Osteoblast (primary cell): ENCODE data around the gene AKT1S1. TPM values are rescaled to one million over a fixed set of nuclear protein-coding genes. Genes with fewer than 3 reads are reported as not detected.
A peak's percentile ranks its signal among the peaks of the same experiment; 100 is the strongest.

Experiments used
- DNase-seq: peaks from one replicate; pipeline ENCODE4 v3.0.0; 2011; ENCODE audit warnings: low spot score, mixed read lengths; ENCODE audit not compliant: insufficient read length; ENCODE audit errors: missing footprints
- H2AFZ ChIP-seq: 2 replicates; pipeline ENCODE4 v1.6.0; 2011; ENCODE audit warnings: mild to moderate bottlenecking, low read length
- H3K27ac ChIP-seq: 2 replicates; pipeline ENCODE4 v1.5.1; 2011; ENCODE audit warnings: mild to moderate bottlenecking, low read depth, low read length, moderate library complexity
- H3K27me3 ChIP-seq: 2 replicates; pipeline ENCODE4 v1.6.0; 2012; ENCODE audit warnings: mild to moderate bottlenecking, control low read depth, inconsistent platforms, low read length, moderate library complexity; ENCODE audit not compliant: insufficient read depth
- H3K36me3 ChIP-seq: 2 replicates; pipeline ENCODE4 v1.5.1; 2011; ENCODE audit warnings: mild to moderate bottlenecking, low read length, control low read depth, moderate library complexity; ENCODE audit not compliant: insufficient read depth
- H3K4me1 ChIP-seq: 2 replicates; pipeline ENCODE4 v1.5.1; 2011; ENCODE audit warnings: mild to moderate bottlenecking, low read length, control low read depth, moderate library complexity; ENCODE audit not compliant: insufficient read depth
- H3K4me2 ChIP-seq: 2 replicates; pipeline ENCODE4 v1.6.0; 2011; ENCODE audit warnings: mild to moderate bottlenecking, low read length; ENCODE audit not compliant: insufficient read depth
- H3K4me3 ChIP-seq: fragments of 200-600 bp; sonication (generic); 3 replicates; pipeline ENCODE4 v1.5.1; 2012; ENCODE audit warnings: mild to moderate bottlenecking, low read length, inconsistent platforms; ENCODE audit not compliant: insufficient read depth
- H3K79me2 ChIP-seq: 2 replicates; pipeline ENCODE4 v1.6.0; 2012; ENCODE audit warnings: mild to moderate bottlenecking, low read length, control low read depth, inconsistent platforms; ENCODE audit not compliant: insufficient read depth
- H3K9me3 ChIP-seq: 2 replicates; pipeline ENCODE4 v1.5.1; 2011; ENCODE audit warnings: low read depth, low read length, control low read depth
- H4K20me1 ChIP-seq: 2 replicates; pipeline ENCODE4 v1.6.0; 2012; ENCODE audit warnings: mild to moderate bottlenecking, low read length, control low read depth; ENCODE audit not compliant: insufficient read depth
- total RNA-seq: library from RNA; depleted of rRNA; stranded (reverse); fragments of >200 nt; gene quantifications from 2 replicates; pipeline ENCODE4 v1.2.3, GENCODE V29; 2012
- TF ChIP-seq, protein P1 (sequence below): IDR thresholded peaks from 2 replicates; pipeline ENCODE4 v1.5.1; 2011; ENCODE audit warnings: mild to moderate bottlenecking, low read depth, low read length, moderate library complexity; ENCODE audit errors: extremely low read depth

AKT1S1 gene
- total RNA-seq, 1 donor, result 13.4 TPM

- Histone ChIP-seq H3K4me3 (peak within 1 kb of the TSS; percentile 95), H2AFZ (peak within 1 kb of the TSS; percentile 87), H3K79me2 (peaks cover 59% of the 10 kb centered on the region), H3K27ac (peak within 1 kb of the TSS; percentile 91), H4K20me1 (peaks cover 23% of the 10 kb centered on the region), H3K4me1 (peaks cover 33% of the 10 kb centered on the region), H3K9me3 (no peaks in the 10 kb centered on the region), H3K4me2 (peak within 1 kb of the TSS; percentile 94), H3K27me3 (no peaks in the 10 kb centered on the region), H3K36me3 (peaks cover 37% of the 10 kb centered on the region)
- DNase-seq, result peak; percentile 99
- TF ChIP-seq, protein P1, sequence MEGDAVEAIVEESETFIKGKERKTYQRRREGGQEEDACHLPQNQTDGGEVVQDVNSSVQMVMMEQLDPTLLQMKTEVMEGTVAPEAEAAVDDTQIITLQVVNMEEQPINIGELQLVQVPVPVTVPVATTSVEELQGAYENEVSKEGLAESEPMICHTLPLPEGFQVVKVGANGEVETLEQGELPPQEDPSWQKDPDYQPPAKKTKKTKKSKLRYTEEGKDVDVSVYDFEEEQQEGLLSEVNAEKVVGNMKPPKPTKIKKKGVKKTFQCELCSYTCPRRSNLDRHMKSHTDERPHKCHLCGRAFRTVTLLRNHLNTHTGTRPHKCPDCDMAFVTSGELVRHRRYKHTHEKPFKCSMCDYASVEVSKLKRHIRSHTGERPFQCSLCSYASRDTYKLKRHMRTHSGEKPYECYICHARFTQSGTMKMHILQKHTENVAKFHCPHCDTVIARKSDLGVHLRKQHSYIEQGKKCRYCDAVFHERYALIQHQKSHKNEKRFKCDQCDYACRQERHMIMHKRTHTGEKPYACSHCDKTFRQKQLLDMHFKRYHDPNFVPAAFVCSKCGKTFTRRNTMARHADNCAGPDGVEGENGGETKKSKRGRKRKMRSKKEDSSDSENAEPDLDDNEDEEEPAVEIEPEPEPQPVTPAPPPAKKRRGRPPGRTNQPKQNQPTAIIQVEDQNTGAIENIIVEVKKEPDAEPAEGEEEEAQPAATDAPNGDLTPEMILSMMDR, result no peak
Measured at GRCh38 chr19:49866933-49867782, 10.0 kb downstream of the AKT1S1 start, which contains the start of gene PNKP. Gene PNKP (minus strand): TSS chr19:49867576. CDS start chr19:49867204, 372 bp downstream.

GRCh38 chr19:49864890-49865289, 12.3 kb downstream of the AKT1S1 start:
- Histone ChIP-seq H3K4me1 (peaks cover 26% of the 10 kb centered on the region), H3K9me3 (no peaks in the 10 kb centered on the region), H3K4me2 (peak overlapping the region; percentile 94), H3K36me3 (peaks cover 36% of the 10 kb centered on the region), H3K27ac (no peak overlapping the region), H3K4me3 (no peak overlapping the region), H3K27me3 (no peaks in the 10 kb centered on the region), H3K79me2 (peaks cover 41% of the 10 kb centered on the region), H2AFZ (no peak overlapping the region), H4K20me1 (peaks cover 29% of the 10 kb centered on the region)
- DNase-seq, result no peak
- TF ChIP-seq, protein P1, result no peak

GRCh38 chr19:49863935-49864320, 13.2 kb downstream of the AKT1S1 start:
- Histone ChIP-seq H3K4me2 (no peak overlapping the region), H3K79me2 (peaks cover 41% of the 10 kb centered on the region), H3K36me3 (peaks cover 40% of the 10 kb centered on the region), H3K27ac (no peak overlapping the region), H3K27me3 (no peaks in the 10 kb centered on the region), H3K4me3 (no peak overlapping the region), H4K20me1 (peaks cover 29% of the 10 kb centered on the region), H3K9me3 (no peaks in the 10 kb centered on the region), H2AFZ (no peak overlapping the region), H3K4me1 (peaks cover 30% of the 10 kb centered on the region)
- TF ChIP-seq, protein P1, result no peak
- DNase-seq, result no peak

DNA sequence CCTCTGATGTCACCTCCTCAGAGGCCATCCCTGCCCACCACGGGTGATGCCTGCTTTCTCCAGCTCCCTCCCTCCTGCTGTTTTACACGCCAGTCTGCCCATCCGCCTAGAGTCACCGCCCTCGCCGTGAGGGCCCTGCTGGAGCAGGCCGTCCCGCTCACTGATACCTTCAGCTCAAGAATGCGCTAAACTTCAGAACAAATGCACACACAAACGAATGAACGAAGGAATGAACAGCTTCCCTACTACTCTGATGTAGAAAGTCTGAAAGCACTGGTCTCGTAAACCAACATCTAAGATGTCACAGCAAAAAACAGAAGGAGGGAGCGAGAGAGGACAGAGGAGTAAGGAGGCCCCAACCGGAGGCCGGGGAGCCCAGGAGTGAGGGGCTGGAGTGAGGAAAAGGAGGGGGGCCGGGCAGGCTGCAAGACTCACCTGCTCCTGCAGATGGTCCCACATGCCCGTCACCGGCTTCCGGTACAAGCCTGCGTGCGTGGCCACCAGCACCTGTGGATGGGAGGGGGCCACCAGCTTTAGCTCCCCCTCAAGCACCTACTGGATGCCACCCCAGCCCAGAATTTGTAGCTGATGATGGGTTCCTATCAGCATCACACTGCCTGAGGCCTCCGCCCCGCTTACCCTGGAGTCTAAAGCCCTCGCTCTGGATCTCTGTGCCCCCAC, 13.8 kb downstream of the AKT1S1 start:
- Histone ChIP-seq H3K36me3 (peaks cover 45% of the 10 kb centered on the region), H4K20me1 (peaks cover 29% of the 10 kb centered on the region), H3K27ac (no peak overlapping the region), H3K9me3 (no peaks in the 10 kb centered on the region), H3K4me2 (no peak overlapping the region), H3K4me3 (no peak overlapping the region), H3K79me2 (peaks cover 41% of the 10 kb centered on the region), H3K27me3 (no peaks in the 10 kb centered on the region), H3K4me1 (peaks cover 30% of the 10 kb centered on the region), H2AFZ (no peak overlapping the region)
- TF ChIP-seq, protein P1, result no peak
- no peak for DNase-seq
